ENCODE measurements around the gene CACNA1B. TPM values are rescaled to one million over a fixed set of nuclear protein-coding genes. Genes with fewer than 3 reads are reported as not detected.

The CACNA1B gene
- total and polyA plus RNA-seq, 2 donors (not counting 1 experiment from before 2014, with no cell fraction given), result 0.01 to 0.17 TPM

DNA sequence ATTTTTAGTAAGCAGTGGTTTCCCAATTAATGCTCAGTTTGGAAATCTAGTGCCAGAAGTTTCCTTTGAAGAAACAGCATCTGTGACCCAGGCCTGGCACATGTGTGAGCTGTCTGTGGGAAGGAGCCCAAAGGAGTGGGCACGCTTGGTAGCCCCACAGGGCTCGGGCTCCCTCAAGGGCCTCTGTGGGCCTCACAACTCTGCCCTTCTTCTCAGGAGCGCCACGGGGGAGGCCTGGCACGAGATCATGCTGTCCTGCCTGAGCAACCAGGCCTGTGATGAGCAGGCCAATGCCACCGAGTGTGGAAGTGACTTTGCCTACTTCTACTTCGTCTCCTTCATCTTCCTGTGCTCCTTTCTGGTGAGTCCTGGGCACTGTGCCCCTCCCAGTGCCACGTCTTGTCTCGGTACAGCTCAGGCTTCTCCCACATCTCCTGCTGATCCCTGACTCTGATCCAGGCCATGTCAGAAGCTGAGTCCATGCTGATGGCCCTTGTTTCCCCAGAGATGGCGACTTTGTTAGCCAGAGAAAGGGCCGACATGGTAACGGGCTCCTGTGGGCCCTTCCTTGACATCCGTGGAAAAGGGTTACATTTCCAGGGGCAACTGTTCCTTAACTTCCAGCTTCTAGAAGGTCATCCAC lies 200.4 kb downstream of the CACNA1B start:
- Histone ChIP-seq H3K4me1 (ENCODE audit: control insufficient read depth, extremely low read depth, insufficient read depth, low read length) (no peaks in the 10 kb centered on the region), H3K4me3 (replicated peaks in 1 of 4; ENCODE audit: control extremely low read depth in 1 of 4, insufficient read depth in 1 of 4, low read depth in 3 of 4, low read length in 4 of 4) (no peak overlapping the region), H3K27me3 (ENCODE audit: control insufficient read depth, insufficient read depth, low read length) (no peaks in the 10 kb centered on the region), H3K4me2 (ENCODE audit: extremely low read depth, insufficient read depth, low read length) (no peak overlapping the region), H2AFZ (ENCODE audit: low read length) (no peak overlapping the region), H3K36me3 (ENCODE audit: control insufficient read depth, insufficient read depth, low read length) (no peaks in the 10 kb centered on the region), H3K27ac (ENCODE audit: insufficient read depth, low read length) (no peak overlapping the region), H3K9me3 (ENCODE audit: control insufficient read depth, insufficient read depth, low read depth, low read length) (no peaks in the 10 kb centered on the region), H4K20me1 (ENCODE audit: control insufficient read depth, extremely low read depth, insufficient read depth, low read length) (no peaks in the 10 kb centered on the region), H3K9ac (ENCODE audit: insufficient read depth, low read length) (no peak overlapping the region), H3K79me2 (ENCODE audit: control insufficient read depth, insufficient read depth, low read length) (no peaks in the 10 kb centered on the region)
- TF ChIP-seq, protein P1, sequence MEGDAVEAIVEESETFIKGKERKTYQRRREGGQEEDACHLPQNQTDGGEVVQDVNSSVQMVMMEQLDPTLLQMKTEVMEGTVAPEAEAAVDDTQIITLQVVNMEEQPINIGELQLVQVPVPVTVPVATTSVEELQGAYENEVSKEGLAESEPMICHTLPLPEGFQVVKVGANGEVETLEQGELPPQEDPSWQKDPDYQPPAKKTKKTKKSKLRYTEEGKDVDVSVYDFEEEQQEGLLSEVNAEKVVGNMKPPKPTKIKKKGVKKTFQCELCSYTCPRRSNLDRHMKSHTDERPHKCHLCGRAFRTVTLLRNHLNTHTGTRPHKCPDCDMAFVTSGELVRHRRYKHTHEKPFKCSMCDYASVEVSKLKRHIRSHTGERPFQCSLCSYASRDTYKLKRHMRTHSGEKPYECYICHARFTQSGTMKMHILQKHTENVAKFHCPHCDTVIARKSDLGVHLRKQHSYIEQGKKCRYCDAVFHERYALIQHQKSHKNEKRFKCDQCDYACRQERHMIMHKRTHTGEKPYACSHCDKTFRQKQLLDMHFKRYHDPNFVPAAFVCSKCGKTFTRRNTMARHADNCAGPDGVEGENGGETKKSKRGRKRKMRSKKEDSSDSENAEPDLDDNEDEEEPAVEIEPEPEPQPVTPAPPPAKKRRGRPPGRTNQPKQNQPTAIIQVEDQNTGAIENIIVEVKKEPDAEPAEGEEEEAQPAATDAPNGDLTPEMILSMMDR (conservative IDR thresholded peaks at IDR 0.05 in 1 of 2, IDR thresholded peaks at IDR 0.05 in 1 of 2; ENCODE audit: low read depth in 1 of 2, low read length in 2 of 2), result no peak
- no peak for TF ChIP-seq EZH2 (IDR thresholded peaks at IDR 0.05; ENCODE audit: low read length, missing control alignments)
- no peak for DNase-seq (ENCODE audit: low read depth in 2 of 2)

DNA sequence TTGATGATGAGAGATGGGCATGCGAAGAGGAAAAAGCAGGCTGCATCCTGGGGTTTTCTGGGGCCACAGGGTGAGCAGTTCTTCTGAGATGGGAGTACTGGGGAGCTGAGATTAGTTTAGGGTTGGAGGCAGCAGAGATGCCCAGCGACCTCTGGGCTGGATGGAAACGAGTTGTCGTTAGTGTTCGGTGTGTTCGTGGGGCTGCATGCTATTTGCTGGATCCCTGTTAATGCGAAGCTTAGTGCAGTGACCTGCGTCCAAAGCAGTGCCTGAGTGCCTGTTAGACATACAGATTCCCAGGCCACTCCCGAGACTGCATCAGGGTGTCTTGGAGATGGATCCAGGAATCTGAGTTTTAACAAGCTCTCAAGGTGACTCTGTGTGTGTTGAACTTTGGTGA lies 201.3 kb downstream of the CACNA1B start:
- H3K36me3 ChIP-seq (ENCODE audit: control insufficient read depth, insufficient read depth, low read length), result no peaks in the 10 kb centered on the region
- no peak for TF ChIP-seq EZH2 (IDR thresholded peaks at IDR 0.05; ENCODE audit: low read length, missing control alignments)
- TF ChIP-seq, protein P1 (conservative IDR thresholded peaks at IDR 0.05 in 1 of 2, IDR thresholded peaks at IDR 0.05 in 1 of 2; ENCODE audit: low read depth in 1 of 2, low read length in 2 of 2), result no peak
- H3K79me2 ChIP-seq (ENCODE audit: control insufficient read depth, insufficient read depth, low read length), result no peaks in the 10 kb centered on the region
- no peaks in the 10 kb centered on the region for H4K20me1 ChIP-seq (ENCODE audit: control insufficient read depth, extremely low read depth, insufficient read depth, low read length)
- no peak overlapping the region for H3K27ac ChIP-seq (ENCODE audit: insufficient read depth, low read length)
- H2AFZ ChIP-seq (ENCODE audit: low read length), result no peak overlapping the region
- no peaks in the 10 kb centered on the region for H3K4me1 ChIP-seq (ENCODE audit: control insufficient read depth, extremely low read depth, insufficient read depth, low read length)
- DNase-seq (ENCODE audit: low read depth in 2 of 2), result no peak
- no peaks in the 10 kb centered on the region for H3K9me3 ChIP-seq (ENCODE audit: control insufficient read depth, insufficient read depth, low read depth, low read length)
- no peaks in the 10 kb centered on the region for H3K27me3 ChIP-seq (ENCODE audit: control insufficient read depth, insufficient read depth, low read length)
- no peak overlapping the region for H3K9ac ChIP-seq (ENCODE audit: insufficient read depth, low read length)
- no peak overlapping the region for H3K4me3 ChIP-seq (replicated peaks in 1 of 4; ENCODE audit: control extremely low read depth in 1 of 4, insufficient read depth in 1 of 4, low read depth in 3 of 4, low read length in 4 of 4)
- H3K4me2 ChIP-seq (ENCODE audit: extremely low read depth, insufficient read depth, low read length), result no peak overlapping the region

DNA sequence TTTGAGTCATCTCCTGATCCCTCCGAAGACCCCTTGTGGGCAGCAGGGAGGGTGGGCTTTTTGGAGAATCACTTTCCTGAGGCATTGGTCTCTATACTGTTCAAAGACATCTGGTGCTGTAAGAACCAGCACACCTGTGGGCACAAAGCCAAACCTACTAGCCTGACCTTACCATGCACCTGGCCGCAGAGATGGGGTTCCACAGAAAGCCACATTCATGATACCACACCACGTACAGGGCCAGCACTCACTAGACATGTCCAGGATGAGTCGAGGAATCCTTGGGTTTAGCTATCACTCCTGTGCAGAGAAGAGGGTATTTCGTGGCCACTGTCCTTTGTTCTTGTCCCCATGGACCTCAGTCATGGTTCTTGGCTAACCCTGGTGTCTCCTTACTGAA lies 203.4 kb downstream of the CACNA1B start:
- DNase-seq (ENCODE audit: low read depth in 2 of 2), result no peak
- no peak for TF ChIP-seq EZH2 (IDR thresholded peaks at IDR 0.05; ENCODE audit: low read length, missing control alignments)
- TF ChIP-seq, protein P1 (conservative IDR thresholded peaks at IDR 0.05 in 1 of 2, IDR thresholded peaks at IDR 0.05 in 1 of 2; ENCODE audit: low read depth in 1 of 2, low read length in 2 of 2), result no peak
- Histone ChIP-seq H3K27me3 (ENCODE audit: control insufficient read depth, insufficient read depth, low read length) (no peaks in the 10 kb centered on the region), H3K9me3 (ENCODE audit: control insufficient read depth, insufficient read depth, low read depth, low read length) (no peaks in the 10 kb centered on the region), H2AFZ (ENCODE audit: low read length) (no peak overlapping the region), H3K9ac (ENCODE audit: insufficient read depth, low read length) (no peak overlapping the region), H3K4me3 (replicated peaks in 1 of 4; ENCODE audit: control extremely low read depth in 1 of 4, insufficient read depth in 1 of 4, low read depth in 3 of 4, low read length in 4 of 4) (no peak overlapping the region), H3K36me3 (ENCODE audit: control insufficient read depth, insufficient read depth, low read length) (no peaks in the 10 kb centered on the region), H3K79me2 (ENCODE audit: control insufficient read depth, insufficient read depth, low read length) (no peaks in the 10 kb centered on the region), H3K4me1 (ENCODE audit: control insufficient read depth, extremely low read depth, insufficient read depth, low read length) (no peaks in the 10 kb centered on the region), H3K27ac (ENCODE audit: insufficient read depth, low read length) (no peak overlapping the region), H4K20me1 (ENCODE audit: control insufficient read depth, extremely low read depth, insufficient read depth, low read length) (no peaks in the 10 kb centered on the region), H3K4me2 (ENCODE audit: extremely low read depth, insufficient read depth, low read length) (no peak overlapping the region)

All from fibroblast of lung (primary cell).